ENCODE measurements around the gene RAD51. TPM values are rescaled to one million over a fixed set of nuclear protein-coding genes. Genes with fewer than 3 reads are reported as not detected.

RAD51 gene
- total RNA-seq, 1 donor from 2014 or later: 1.1 TPM

DNA sequence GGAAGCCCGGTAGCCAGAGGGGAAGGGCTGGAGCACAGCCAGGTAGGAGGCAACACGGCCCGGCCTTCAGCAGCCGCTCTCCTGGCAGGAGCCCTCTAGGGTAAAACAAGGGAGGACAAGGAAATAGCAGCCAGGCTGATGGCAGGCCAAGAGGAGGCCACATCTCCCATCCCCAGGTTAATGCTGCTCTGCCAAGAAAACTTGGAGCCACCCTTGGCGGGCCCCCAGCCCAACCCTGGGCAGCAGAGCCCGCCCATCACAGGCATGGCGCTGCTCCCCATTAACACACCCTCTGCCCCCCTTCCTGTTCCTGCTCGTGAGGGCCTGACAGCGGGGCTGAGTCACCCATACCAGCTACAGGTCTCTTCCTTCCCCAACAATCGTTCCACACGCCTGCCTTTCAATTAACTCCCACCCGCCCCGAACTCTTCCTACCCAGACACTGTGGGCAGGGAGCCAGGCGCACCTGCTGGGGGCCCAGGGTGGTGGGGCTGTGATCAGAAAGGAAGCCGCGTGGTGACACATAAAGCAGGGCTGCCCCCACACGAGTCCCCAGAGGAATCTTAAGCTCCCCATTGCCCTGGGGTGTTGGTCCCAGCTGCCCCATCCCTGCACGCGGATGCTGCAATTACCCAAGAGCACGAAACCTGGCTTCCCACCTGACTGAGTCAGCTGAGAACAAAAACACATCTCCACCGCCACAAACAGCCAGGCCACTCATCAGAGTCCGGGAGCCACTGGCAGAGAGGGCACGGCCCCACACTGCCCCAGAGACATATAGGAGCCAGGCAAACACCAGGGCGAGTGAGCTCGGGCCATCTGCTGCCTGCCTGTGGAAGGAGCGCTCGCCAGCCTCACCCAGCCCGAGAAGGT lies 74.5 kb downstream of the RAD51 start, which contains the start of gene C15orf62:
Gene C15orf62 (plus strand): TSS at position 707 of the 873 bp plus-strand sequence. CDS start 516 bp downstream, outside the sequence.
- peak; percentile 74 for DNase-seq
- H3K4me1 ChIP-seq: peaks cover 51% of the 10 kb centered on the region
- intact Hi-C loops (cut with DNase I): no loop called here
- H3K9me3 ChIP-seq: no peaks in the 10 kb centered on the region
- no peak within 1 kb of the TSS for H3K4me3 ChIP-seq
- peak within 1 kb of the TSS; percentile 70 for H3K27ac ChIP-seq
- ATAC-seq: peak; percentile 71 to 73
- H3K36me3 ChIP-seq: peaks cover 72% of the 10 kb centered on the region
- TF ChIP-seq CTCF (IDR thresholded peaks at IDR 0.05): no peak
- no peaks in the 10 kb centered on the region for H3K27me3 ChIP-seq (ENCODE audit: low read depth)

DNA sequence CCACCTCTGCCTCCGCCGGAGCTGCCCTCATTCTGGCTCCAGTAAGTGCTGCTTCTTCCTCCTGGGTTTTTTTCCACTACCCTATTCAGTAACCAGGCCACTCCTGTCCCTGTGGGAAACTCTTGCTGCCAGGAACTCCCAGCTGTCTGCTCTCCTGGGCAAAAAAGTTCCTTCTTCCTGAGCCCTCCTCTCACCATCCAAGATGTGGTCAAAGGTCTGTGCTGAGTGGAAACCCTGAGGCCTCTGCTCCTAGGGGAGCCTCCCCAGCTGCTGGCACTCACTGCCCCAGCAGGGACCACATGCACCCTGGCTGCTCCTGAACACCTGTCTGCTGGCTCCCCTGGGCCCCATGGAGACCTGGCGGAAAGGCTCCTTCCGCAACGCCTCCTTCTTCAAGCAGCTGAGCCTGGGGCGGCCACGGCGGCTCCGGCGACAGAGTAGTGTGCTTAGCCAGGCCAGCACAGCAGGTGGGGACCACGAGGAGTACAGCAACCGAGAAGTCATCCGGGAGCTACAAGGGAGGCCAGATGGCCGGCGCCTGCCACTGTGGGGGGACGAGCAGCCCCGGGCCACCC lies 75.3 kb downstream of the RAD51 start:
- no peaks in the 10 kb centered on the region for H3K9me3 ChIP-seq
- H3K4me1 ChIP-seq: peaks cover 43% of the 10 kb centered on the region
- intact Hi-C loops (cut with DNase I): no loop called here
- H3K27ac ChIP-seq: peak overlapping the region; percentile 70
- ATAC-seq: no peak
- DNase-seq: peak; percentile 54
- no peak for TF ChIP-seq CTCF (IDR thresholded peaks at IDR 0.05)
- H3K36me3 ChIP-seq: peaks cover 80% of the 10 kb centered on the region
- H3K27me3 ChIP-seq (ENCODE audit: low read depth): no peaks in the 10 kb centered on the region
- H3K4me3 ChIP-seq: no peak overlapping the region

DNA sequence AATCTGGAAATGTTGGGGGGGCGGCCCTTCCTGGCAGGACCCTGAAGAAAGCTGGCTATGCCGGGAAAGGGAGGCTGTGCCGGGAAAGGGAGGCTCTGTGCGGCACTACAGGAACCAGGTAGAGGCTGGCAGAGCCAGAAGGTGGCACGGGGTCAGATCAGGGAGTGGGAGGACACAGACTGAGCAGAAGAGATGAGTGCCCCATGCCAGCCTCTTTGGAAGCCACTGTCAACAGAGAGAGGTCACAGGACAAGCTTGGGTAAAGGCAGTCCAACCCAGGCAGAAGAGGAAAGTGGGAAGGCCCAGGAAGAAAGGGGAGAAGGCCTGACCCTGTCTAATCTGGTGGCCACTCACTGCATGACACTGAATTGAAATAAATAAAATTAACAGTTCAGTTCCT lies 76.3 kb downstream of the RAD51 start:
- DNase-seq: peak; percentile 19
- Histone ChIP-seq H3K4me3 (no peak overlapping the region), H3K9me3 (no peaks in the 10 kb centered on the region), H3K4me1 (peaks cover 35% of the 10 kb centered on the region), H3K27ac (no peak overlapping the region), H3K36me3 (peaks cover 83% of the 10 kb centered on the region), H3K27me3 (ENCODE audit: low read depth) (no peaks in the 10 kb centered on the region)
- no peak for TF ChIP-seq CTCF (IDR thresholded peaks at IDR 0.05)
- no peak for ATAC-seq
- intact Hi-C loops (cut with DNase I): no loop called here

- peak; percentile 44 for DNase-seq
Measured at GRCh38 chr15:40772014-40772413, 77.0 kb downstream of the RAD51 start.

DNA sequence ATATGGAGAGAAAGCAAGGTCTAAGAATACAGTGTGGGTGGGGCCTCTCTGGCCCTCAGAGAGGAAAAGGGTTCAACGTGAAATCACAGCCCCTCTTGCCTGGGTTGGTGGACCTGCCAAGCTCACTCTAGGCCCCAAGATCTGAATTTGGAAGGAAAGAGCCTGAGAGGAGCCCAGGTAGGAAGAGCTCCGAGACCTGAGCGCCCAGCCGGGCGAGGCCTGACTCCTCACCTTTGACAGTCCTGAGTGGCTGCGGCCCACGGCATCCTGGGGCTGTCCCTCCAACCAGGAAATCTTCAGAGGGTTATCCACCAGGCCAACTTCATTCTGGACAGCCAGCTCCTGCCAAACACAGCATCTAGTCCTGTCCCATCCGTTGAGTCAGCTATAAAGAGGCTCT lies 78.5 kb downstream of the RAD51 start:
- Histone ChIP-seq H3K4me1 (peaks cover 34% of the 10 kb centered on the region), H3K27me3 (ENCODE audit: low read depth) (no peaks in the 10 kb centered on the region), H3K27ac (no peak overlapping the region), H3K36me3 (peaks cover 83% of the 10 kb centered on the region), H3K9me3 (no peaks in the 10 kb centered on the region), H3K4me3 (no peak overlapping the region)
- intact Hi-C loops (cut with DNase I): no loop called here
- DNase-seq (peak; percentile 40), ATAC-seq (no peak)
- TF ChIP-seq CTCF (IDR thresholded peaks at IDR 0.05): no peak

More at GRCh38 chr15:40772014-40772413, 77.0 kb downstream of the RAD51 start:
- Histone ChIP-seq H3K36me3 (peaks cover 83% of the 10 kb centered on the region), H3K27me3 (ENCODE audit: low read depth) (no peaks in the 10 kb centered on the region), H3K4me3 (no peak overlapping the region), H3K27ac (no peak overlapping the region), H3K4me1 (peaks cover 42% of the 10 kb centered on the region), H3K9me3 (no peaks in the 10 kb centered on the region)
- no peak for ATAC-seq
- no peak for TF ChIP-seq CTCF (IDR thresholded peaks at IDR 0.05)
- intact Hi-C loops (cut with DNase I): no loop called here

Measured in lower lobe of right lung (tissue), 2 donors.